HG03378 (cell line): ENCODE measurements around the gene TECPR1.

Source experiments
- ATAC-seq: cut with Tn5 transposase; IDR thresholded peaks from one replicate; pipeline ENCODE4 v1.9.1; 2021; ENCODE audit warnings: mild to moderate bottlenecking, moderate library complexity; ENCODE audit not compliant: unreplicated experiment

Gene TECPR1

DNA sequence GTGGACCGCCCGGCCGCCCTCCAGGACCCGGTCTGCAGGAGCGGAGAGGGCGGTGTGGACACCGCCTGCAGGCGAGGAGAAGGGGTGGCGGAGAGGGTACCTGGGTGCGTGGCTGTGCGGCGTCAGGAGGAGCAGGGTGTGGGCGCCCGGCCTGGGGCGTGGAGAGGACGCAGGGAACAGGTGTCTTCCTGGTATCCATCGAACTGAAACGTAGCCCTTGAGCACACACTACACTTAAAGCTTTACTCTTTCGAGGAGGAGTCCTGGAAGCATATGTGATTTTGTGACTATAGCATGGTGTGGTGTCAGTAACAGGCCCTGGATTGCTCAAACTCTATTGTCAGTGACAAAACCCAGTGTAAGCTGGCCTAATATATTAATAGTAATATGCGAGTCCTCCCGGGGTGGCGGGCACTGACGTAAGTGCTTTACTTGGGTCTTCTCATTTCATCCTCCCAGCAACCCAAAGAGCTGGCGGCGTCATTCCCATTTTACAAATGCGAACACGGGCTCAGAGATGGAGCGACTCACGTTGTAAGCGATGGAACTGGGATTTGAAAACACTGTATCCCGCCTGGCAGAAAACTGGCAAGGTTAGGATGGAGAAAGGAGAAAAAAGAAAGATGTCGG is 508 bp upstream of the TECPR1 start:
- ATAC-seq: no peak

DNA sequence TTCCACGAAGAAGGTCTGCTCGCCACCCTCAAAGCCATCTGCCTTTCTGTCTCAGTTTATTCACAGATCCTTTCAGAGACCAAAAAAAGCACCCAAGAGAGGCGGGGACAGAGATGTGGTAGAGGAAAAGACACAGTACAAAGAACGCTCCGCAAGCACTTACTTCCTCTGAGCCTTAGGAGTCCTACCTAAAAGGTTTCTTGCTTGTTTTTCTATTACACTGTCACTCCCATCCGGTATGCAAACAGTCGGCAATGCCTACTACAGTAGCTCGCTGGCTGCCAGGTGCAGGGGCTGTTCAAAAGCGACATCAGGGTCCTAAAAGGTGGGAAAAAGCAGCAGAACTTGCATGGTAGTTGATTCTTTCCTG is 816 bp downstream of the TECPR1 start:
- peak; percentile 22 for ATAC-seq

DNA sequence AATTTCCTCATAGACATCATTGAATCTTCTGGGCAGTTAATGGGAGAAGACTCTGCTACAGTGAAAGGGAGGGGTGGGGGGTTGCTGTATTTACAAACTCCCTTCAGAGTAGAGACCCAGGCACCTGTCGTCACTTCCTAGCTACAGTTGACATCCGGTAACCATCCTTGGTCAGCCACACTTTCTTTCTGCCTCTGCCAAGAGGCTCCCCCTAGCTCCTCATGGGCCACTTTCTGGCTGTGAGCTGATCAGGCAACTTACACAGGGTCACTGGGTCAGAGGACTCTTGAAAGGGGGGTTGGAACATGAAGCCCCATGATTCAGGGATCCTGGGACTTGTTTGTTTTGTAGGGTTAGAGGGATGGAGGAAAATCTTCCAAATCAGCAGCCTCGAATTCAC is 1.2 kb downstream of the TECPR1 start:
- no peak for ATAC-seq

DNA sequence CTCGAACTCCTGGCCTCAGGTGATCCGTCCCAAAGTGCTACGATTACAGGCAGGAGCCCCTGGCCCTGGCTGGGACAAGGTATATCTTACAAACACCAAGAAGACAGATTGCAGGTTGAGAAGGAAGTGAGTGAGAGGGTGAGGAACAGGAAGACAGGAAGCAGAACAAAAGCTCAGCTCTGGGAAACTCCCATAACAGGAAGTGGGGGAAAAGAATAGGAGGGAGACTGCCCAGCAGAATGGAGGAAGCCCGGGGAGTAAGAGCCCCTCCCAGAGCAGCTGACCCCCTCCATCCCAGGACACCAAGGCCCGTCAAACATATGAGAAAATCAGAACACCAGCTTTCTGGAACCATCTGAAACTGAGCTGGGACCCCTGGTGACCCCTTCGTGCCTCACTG is 2.9 kb downstream of the TECPR1 start:
- ATAC-seq: no peak

DNA sequence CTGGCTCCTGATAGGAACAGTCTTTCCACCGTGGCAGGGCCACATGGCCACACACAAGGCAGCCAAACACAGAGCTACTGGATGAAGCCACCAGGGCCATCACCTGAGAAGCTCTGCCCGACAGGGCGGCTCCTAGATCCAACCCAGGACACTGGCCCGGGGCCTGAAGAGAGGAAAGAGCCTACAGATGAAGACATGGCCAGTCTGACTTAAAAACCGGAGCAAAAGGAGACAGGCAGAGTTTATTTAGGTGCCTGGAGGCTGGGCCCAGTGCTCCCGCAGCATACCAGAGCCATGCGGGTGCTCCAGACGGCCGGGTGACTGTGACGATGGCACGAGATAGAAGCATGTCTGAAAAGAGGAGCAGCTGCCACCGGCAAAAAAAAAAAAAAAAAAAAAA is 3.9 kb downstream of the TECPR1 start:
- no peak for ATAC-seq

DNA sequence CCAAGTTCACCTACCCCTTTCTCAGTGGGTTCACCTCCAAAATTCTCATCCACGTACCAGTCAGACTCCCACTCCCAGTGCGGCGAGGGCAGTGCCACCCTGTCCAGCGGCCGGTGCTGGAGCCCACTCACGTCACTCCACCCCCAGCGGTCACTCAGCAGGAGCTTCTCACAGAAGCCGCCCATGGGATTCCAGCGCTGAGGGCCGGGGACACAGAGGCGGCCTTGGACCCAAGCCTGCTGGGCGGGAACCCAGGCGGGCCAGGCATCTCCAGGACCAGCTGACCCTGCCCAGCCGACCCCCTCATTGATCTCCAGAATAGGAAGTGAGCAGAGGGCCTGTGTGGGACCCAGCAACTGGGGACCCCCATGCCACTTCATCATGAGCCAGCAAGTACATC is 7.2 kb downstream of the TECPR1 start:
- no peak for ATAC-seq

DNA sequence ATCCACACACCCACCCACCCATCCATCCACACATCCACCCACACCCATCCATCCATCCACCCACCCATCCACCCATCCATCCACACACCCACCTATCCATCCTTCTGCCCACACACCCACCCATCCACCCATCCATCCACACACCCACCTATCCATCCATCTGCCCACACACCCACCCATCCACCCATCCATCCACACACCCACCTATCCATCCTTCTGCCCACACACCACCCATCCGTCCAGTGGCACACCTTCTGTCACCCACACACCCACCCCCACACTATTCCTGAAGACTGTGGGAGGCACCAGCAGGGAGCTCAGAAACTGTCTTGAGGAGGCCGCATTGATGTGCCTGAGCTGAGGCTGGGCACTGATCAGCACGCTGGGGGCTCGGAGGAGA is 9.1 kb downstream of the TECPR1 start:
- no peak for ATAC-seq

DNA sequence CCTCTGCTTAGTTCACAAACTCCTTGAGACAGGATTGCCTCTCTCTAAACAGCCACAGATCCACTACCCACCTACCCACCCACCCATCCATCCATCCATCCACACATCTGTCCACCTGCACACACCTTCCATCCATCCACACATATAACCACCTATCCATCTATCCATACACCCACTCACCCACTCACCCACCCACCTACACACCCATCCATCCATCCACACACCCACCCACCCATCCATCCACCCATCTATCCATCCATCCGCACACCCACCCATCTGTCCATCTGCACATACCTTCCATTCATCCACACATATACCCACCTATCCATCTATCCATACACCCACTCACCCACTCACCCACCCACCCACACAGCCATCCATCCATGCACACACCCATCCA is 9.7 kb downstream of the TECPR1 start:
- ATAC-seq: no peak

DNA sequence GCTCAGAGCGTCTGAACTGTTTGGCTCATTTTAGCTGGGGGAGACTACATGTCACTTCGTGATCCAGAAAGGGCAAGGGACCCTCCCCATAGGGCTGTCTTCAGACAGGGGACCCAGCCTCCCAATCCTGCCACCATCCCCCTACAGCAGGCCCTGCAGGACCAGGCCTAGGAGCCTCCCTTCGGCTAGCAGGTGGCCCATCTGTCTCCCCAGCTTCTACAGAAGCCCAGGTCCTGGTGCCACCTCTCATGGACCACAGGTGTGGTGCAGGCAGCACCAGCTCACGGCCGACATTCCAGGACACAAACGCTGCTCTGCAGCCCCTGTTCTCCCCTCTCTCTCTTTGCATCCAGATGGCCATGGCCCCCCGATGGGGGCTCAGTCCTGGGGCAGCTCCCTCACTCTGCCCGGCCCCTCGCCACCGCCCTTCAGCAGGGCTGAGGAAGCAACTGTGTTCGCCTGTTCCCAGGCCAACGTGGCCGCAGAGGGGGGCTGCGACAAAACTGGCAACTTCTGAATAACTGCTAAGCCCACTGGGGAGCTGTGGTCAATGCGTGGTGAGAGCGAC is 10.3 kb downstream of the TECPR1 start:
- no peak for ATAC-seq

DNA sequence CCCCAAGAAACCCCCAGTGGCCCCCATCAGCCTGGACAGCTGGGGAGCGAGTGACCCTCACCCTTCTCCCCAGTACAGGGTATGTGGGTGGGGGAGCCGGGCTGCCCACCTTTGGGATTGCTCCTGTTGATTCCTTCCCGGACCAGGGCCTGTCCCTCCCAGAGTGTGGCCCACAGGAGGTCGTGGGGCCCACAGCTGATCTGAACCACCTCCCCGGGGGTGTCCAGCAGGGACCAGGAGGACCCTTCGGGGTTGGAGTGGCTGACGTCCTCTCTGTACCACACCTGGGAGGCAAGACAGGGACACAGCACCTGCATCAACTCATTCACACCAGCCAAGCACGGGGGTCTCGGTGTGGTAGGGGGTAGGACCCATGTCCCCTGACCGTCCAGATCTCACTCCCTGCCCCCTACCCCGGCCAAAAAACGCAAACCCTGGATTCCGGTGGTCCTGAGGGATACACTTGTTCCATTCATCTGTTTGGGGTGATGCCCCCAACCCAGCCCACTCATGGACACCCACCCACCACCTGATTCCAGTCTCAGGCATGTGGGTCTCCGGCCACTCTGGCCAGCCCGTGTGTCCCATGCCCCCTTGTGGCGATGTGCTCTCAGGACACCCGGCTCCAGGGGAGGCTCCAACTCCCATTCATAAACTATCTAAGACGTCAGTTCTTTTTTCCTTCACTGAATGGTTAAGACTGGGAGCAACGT is 10.9 kb downstream of the TECPR1 start:
- ATAC-seq: no peak

DNA sequence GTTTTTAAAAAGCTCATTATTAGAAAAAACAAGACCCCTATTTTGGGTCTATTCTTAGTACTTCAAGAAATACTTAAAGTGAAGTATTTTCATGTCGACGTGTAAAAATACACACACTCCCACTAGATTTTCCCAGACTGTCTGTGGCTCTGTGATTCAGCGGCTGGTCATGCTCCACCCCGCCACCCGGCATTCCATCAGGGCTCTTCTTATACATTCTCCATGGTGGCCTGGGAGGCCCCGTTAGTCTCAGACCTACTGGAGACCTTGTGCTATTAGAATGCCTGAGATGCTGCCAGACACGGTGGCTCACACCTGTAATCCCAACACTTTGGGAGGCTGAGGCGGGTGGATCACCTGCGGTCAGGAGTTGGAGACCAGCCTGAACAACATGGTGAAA is 13.1 kb downstream of the TECPR1 start:
- ATAC-seq: no peak

DNA sequence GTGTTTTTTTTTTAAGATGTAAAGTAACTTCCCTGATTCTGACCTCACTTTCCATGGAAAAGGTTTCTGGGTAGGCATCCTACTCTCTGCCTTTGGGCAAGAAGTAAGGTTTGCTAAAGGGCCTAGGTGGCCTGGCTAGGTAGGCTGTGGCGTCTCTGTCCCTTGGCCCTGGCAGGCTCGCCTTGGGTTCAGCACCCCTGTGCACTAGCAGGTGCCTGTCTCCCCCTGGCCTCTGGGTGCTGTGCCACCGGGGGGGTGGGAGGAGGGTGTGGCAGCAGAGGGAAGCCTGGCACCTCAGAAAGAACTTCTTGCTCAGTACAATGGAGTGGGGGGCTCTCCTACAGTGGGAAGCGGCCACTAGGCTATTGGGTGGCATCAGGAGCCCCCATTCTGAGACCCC is 14.0 kb downstream of the TECPR1 start:
- ATAC-seq: no peak

DNA sequence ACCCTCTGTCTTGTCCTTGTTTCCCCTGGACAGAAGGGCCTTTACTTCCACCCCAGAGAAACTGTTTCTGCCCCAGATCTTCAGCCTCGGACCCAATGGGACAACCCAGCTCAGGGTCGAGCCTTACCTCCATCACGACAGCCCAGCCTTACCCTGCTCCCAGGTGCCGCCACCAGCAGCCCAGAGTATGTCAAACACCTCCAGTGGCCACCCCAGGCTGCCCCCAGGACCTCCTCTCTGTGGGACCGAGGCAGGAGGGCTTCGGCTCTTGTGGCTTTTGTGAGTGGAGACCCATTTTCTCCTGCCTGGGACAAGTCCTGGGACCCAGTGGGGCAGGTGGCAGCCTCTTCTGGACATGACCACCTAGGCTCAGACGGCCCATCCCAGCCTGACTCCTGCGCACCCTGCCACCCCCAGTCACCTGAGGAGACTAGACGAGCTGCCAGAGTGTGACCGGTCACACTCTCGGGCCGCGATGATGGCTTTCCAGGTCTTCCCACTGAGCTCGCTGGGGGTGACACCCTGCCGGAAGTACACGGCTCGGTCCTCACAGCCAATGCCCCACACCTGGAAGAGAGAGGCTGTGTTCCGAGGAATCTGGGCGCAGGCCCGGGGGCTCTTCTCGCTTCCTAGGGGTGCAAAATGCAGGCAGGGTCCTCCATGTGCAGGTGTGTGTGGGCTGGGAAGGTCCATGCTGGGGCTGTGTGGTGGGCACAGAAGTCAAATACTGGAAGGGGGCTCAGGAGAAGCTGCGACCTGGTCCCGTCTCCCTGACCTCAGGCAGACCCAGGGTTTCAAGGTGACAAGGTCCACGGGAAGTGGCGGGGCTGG is 15.5 kb downstream of the TECPR1 start:
- ATAC-seq: no peak

DNA sequence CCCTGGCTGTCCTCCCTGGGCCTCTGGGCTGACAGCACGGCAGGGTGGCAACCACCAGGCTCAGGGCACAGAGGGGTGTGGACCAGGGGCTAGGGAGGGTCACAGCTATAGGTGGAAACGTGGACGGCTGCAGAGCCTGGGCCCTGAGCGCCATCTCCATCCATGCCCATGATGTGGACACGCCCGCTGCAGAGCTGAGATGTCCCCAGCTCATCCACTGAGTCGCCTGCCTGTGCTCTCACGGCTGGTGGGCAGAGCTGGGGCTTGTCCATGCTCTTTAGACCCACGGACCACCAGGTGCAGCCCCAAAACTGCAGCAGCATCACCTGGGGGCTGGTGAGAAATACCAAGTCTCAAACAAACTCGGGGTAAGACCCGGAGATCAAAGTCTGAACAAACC is 16.1 kb downstream of the TECPR1 start:
- ATAC-seq: no peak

DNA sequence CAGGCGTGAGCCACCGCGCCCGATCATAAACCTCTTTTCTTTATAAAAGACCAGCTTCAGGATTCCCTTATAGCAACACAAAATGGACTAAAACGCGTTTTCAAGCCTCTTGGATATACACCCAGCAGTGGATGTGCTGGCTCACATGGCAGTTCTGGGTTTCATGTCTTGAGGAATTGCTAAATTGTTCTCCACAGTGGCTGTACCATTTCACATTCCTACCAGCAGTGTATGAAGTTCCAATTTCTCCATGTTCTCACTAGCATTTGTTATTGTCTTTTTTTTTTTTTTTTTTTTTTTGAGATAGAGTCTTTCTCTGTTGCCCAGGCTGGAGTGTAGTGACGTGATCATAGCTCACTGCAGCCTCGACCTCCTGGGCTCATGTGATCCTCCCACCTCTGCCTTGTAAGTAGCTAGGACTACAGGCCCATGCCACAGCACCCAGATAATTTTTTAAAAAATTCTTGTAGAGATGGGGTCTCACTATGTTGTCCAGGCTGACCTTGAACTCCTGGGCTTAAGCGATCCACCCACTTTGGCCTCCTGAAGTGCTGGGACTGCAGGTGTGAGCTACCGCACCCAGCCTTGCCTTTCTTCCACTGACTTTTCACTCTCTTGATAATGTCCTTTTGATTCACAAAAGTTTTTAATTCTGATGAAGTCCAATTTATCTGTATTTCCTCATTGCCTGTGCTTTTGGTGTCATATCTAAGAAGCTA is 17.4 kb downstream of the TECPR1 start:
- no peak for ATAC-seq

DNA sequence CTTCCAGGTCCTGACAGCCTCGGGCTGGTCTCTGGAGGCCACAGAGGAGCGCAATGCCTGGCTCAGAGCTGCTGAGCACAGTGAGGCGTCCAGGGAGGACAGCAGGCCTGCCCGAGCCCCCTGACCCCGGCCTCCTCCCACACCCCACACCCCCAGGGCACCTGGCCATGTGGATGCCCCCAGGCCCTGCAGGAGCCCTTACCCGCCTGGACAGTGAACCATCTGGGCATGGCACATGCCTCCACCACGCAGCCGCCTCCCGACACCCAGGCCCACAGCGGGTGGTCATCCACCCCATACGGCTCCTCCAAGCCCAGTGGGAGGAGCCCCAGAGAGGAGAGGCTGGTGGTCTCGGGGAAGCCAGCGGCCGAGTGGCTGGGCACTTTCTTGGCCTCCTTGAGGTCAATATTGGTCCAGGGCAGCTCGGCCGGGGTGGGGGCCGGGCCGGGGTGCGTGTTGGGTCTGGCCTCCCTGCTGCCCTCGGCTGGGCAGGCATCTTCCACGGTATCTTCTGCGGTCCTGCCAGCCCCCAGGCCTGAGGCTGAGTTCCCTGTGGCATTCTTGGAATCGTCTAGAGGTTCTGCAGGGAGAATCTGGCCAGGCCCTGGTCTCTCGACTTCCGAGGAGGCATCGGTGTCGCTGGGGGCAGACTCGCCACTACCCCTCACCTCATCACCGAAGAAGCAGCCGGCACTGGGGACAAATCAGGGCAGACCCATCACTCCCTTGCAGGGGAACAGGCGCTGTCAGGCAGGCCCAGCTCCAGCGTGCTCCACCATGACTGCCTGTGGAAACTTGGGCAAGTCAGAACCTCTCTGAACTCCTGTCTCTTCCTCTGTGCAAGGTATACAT is 18.6 kb downstream of the TECPR1 start:
- no peak for ATAC-seq

DNA sequence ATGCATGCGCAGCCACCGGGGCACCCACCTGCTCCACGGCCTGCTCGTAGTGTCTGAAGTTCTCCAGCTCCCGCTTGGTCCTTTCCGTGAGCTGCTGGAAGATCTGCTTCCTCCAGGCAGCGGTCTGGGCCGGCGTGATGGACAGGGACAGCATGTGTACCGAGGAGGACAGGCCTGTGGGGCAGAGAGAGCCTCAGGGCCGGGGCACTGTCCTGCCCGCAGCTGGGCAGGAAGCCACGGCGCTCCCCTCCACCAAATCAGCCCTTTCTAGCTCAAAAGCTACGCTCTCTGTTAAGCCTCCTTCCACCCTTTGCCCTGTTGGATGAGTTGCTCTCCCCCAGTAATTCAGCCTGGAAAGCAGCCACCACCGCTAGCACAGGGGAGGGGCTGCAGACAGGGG is 19.2 kb downstream of the TECPR1 start:
- ATAC-seq: no peak

DNA sequence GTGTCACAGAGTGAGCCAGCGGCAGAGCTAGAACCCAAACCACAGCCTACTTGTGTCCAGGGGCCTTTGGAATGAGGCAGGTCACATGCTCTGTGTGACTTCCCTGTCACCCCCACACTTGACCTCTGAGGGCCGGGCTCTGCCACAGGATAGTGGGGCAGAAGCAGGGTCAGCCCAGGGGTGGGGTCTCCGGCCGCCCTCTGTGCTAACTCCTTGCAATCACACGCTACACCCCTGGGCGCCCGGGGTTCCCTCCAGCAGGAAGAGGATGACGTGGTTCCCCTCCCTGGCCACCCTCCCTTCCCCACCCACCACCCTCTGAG is 19.8 kb downstream of the TECPR1 start:
- ATAC-seq: no peak

DNA sequence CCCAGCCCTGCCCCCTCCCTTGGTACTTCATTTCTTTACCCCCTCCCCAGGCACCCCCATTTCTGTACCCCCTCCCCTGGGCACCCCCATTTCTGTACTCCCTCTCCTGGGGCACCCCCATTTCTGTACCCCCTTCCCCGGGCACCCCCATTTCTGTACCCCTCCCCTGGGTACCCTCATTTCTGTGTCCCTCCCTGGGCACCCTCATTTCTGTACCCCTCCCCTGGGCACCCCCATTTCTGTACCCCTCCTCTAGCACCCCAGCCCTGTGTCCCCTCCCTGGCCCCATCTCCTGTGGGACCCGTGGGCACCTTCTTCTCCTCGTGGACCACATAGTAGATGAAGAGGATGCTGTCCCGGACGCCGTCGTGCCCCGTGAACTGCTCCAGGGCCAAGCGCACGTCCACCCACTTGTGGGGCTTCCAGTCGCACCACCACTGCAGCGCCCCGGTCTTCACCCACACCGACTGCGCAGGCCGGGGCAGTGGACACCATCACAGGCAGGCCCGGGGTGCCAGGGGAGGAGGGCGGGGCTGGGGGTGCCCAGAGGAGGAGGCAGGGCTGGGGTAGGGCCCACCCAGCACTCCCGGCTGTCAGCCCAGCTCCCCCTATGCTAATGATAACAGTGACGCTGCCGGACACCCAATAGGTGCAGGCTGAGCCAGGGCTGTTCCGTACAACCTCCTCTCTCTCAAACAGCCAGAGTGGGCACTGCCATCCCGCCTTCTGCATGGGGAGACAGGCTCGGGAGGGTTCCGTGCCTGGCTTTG is 20.4 kb downstream of the TECPR1 start:
- ATAC-seq: no peak
